Frontal cortex (tissue), 4 donors: ENCODE results near the gene FLCN. TPM values are rescaled to one million over a fixed set of nuclear protein-coding genes. Genes with fewer than 3 reads are reported as not detected.
"Not testable (repeated sequence)": the region's sequence is repeated elsewhere in the genome, so short reads cannot be mapped to it uniquely, and the experiment has no call there.

Experiments
- DNase-seq, 2 donors: peaks; one replicate each; pipeline ENCODE4 v3.0.0; 2012; ENCODE audit warnings: low spot score in 2 of 2
- FAIRE-seq: peaks from 2 replicates; lab custom pipeline; 2012; peaks lifted over from hg19 to GRCh38; lab: Jason Lieb, UNC
- total RNA-seq: library from RNA; depleted of rRNA; stranded (reverse); fragments of >200 nt; gene quantifications from one replicate; pipeline ENCODE4 v1.2.3, GENCODE V29; 2014
- donor health status: control.
- donor health status: control.
- donor health status: control.

The FLCN gene
- total RNA-seq, 1 donor from 2014 or later = 31.4 TPM

- no peak for DNase-seq
- FAIRE-seq = no peak
Observed at GRCh38 chr17:17215575-17215974, 21.4 kb downstream of the FLCN start.

GRCh38 chr17:17214646-17215436 is 22.1 kb downstream of the FLCN start:
- no peak for DNase-seq
- no peak for FAIRE-seq

DNA sequence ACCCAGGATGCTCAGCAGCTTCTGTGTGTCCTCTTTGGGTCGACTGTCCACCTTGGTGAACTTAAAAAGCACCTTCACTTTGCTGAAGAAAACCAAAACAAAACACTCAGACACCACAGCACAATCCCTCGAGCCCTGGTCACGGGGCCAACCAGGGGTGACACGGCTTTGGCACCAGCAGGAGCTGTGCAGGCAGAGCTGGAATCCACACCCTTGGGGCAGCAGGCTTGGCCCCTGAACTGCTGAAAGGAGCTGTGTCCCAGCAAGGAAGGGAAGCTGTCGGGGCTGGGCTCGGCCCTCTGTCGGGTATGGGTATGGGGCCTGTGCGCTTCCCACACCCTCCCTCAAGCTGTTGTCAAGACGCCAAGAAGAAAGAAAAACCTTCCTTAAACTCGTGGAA is 23.2 kb downstream of the FLCN start:
- FAIRE-seq (no peak), DNase-seq (no peak)

DNA sequence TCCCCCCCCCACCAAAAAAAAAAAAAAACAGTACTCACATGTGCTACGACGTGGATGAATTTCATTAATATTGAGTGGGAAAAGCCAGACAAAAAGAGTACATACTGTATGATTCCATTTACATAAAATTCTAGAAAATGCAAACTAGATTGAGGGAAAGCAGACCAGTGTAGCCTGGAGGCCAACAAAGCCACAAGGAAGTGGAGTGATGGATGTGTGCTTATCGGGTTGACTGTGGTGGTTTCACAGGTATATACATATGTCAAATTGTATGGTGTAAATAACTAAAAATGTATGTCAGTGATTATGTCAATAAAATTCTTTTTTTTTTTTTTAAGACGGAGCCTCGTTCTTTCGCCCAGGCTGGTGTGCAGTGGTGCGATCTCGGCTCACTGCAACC is 29.0 kb downstream of the FLCN start:
- FAIRE-seq (no peak), DNase-seq (no peak)

- DNase-seq (no peak), FAIRE-seq (no peak)
Observed at GRCh38 chr17:17206913-17207335, 30.0 kb downstream of the FLCN start.

DNA sequence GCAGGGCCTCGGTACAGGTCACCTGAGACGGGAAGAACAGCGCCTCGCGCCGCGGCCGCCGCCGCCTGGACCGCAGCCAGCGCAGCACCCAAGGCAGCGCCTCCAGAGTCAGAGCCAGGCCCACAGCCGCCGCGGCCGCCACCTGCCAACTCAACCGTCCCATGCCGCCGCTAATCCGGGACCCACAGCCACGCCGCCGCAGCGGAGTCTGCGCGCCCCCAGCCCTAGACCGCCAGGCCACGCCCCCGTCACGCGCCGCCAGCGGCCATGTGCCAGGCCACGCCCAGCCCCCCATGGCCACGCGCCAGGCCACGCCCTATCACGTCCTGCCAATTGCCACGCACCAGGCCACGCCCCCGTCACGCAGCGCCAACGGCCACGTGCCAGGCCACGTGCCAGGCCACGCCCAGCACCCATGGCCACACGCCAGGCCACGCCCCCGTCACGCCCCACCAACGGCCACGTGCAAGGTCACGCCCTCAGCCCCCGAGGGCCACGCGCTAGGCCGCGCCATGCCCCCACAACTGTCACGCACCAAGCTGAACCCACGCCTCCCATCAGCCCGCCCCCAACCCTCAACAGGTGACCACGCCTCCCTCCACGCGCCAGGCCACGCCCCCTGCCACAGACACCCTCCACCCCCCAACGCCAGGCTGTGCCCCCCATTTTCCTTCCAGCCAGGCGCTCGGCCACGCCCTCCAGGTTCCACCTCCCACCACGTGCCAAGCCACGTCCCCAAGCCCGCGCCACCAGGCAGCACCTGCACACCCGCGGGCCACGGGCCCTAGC is 30.6 kb downstream of the FLCN start, which contains the start of gene PLD6:
PLD6 (minus strand) TSS at position 210 of the 789 bp plus-strand sequence; CDS start at position 163, 47 bp downstream.
- no peak for FAIRE-seq

DNA sequence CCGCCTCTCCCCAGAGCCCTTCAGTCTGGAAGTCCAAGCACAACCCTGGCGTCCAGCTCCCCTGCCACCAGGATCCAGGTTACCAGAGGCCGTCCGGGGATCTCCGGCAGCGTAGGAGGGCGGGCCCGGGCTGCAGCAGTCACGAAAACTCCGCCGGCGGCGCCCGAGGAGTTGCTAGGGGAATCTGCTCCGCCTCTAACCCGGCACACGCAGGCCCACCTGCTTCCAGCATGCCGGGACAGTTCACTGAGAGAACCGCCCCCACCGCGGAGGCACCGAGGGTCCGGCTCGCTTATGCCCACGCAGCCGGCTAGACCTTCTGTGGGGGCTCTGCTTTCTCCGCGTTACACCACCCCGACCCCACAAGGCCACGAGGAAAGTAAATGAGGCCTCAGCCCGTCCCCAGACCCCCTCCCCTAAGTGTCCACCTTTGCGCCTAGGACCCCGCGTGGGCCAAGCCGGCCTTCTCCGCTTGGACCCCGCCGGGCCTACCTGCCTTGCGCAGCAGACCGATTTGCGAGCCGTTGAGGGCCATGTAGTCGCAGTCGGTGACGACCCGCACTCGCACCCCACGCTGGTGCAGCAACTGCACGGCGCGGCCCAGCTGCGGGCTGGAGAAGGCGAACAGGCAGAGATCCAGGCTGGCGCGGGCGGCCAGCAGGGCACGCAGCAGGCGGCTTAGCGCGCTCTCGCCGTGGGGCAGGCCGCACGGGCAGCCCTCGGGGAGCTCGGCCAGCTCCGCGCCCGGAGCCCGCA is 31.4 kb downstream of the FLCN start:
- DNase-seq (peak in 1 of 2 donors; percentile 41), FAIRE-seq (no peak)

More for the DNA sequence above, 30.6 kb downstream of the FLCN start, which contains the start of gene PLD6:
- peak; percentile 78 to 83 for DNase-seq

- no peak for FAIRE-seq
- DNase-seq = no peak
Observed at GRCh38 chr17:17204635-17205231, 32.2 kb downstream of the FLCN start.

GRCh38 chr17:17204041-17204591 is 32.9 kb downstream of the FLCN start:
- peak; percentile 62 to 71 for DNase-seq
- no peak for FAIRE-seq

DNA sequence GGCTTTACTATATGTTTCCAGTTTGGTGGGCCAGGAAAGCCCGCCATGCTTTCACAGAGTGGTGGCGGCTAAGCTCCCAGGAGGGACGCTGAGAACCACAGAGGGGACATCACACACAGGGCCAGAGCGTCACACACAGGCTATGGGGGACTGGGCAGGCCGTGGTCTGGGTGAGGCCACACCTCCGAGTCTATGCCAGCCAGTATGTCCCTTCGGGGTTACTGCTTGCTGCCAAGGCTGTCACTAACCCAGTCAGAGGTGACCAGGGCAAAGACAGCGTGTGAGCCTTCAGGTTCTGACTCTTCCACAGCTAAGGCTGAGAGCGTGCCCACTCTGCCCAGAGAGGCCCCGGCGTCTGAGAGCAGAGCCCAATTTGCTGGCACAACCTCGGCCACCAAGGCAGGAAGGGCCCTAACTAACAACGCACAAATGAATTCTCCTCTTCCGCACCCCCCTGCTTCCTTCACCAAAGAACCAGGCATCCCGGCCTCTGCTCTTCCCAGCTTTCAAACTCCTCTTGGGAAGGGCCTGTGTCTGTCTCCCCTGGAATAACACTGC is 33.7 kb downstream of the FLCN start:
- no peak for FAIRE-seq

DNA sequence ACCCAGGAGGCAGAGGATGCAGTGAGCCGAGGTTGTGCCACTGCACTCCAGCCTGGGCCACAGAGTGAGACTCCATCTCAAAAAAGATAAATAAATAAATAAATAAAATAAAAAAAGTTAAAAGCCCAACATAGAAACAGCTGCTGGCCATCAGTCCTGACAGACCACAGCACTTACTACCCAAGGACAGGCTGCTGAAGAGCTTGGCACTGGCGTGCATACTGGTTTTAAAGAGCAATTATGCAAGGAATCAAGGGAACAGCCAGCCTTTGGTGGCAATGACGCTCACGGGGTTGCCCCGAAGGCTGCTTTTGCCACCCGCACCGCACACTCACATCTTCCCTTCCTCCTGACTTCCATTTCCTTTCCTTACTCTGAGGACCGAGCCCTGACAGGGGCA is 35.1 kb downstream of the FLCN start:
- FAIRE-seq (no peak), DNase-seq (no peak)

More for the DNA sequence above, 33.7 kb downstream of the FLCN start:
- DNase-seq = no peak

GRCh38 chr17:17201271-17201670 is 35.7 kb downstream of the FLCN start:
- DNase-seq (no peak), FAIRE-seq (no peak)

- FAIRE-seq (no peak), DNase-seq (no peak)
Observed at GRCh38 chr17:17200831-17201230, 36.1 kb downstream of the FLCN start.

DNA sequence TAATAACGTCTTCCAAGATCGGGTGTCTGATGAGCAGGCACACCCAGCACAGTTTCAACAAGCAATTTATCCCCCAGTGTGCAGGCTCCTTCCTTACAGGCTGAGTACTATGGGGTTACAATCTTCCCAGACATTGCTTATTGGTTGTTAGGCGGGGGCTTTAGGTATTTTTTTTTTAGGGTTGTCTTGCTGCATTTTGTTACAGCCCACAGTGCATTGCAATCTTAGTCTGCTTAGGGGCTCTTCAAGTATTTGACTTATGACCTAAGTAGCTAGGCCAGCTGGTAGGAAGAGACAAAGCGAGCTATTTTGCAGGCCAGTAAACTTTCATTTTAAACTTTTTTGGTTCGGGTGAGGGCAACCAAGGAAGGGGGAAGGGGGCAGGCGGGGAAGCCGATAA is 36.7 kb downstream of the FLCN start:
- FAIRE-seq = no peak
- no peak for DNase-seq

DNA sequence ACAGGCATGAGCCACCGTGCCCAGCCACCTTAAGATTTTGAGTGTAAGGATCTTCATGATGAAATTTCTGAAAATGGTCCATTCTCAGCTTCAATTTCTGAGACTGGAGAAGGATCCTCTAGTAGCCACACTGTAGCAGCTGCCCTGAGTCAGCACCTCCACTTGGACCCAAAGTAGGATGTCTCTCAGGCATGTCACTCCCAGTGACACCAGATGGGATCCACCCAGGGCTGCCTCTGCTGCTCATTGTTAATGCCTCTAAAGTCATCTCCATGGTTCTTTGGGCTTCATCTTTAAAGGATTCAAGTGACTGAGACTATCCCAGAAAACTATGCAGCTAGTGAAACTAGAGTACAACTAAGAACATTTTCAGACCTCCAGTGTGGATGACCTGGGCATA is 38.7 kb downstream of the FLCN start:
- DNase-seq (no peak), FAIRE-seq (no peak)

DNA sequence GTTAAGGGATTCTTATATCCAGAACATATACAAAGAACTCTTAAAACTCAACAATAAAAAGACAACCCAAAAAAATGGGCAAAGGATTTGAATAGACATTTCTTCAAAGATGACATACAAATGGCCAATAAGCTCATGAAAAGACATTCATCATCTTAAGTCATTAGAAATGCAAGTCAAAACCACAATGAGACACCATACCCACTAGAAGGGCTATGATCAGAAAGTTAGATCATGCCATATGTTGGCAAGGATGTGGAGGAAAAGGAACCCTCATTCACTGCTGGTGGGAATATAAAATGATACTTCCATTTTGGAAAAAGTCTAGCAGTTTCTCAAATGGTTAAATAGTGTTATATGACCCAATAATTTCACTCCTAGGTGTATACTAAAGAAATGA is 40.2 kb downstream of the FLCN start:
- FAIRE-seq (no peak), DNase-seq (no peak)

- not testable (repeated sequence) for FAIRE-seq
Observed at GRCh38 chr17:17195466-17195865, 41.5 kb downstream of the FLCN start.

DNA sequence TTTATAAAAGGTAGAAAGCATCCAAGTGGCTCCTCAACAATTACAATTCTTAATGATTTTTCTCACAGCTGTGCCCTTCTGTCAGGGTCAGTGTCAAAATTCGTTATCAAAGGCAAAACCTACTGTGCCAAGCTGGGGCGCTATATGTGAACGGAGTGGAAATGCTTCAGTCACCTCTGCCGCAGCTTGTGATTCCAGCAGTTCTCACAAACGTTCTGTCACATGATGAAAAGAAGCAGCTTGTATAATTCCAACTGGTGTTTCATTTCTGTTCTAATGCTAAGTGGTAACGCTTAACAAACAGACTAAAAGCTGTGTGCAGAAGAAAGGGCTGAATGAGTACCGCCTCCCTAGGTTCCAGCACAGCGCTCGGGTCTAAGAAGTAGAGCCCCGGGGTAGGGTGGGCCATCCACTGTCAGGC is 45.0 kb downstream of the FLCN start:
- FAIRE-seq = no peak
- no peak for DNase-seq

More at GRCh38 chr17:17195466-17195865, 41.5 kb downstream of the FLCN start:
- DNase-seq = not testable (repeated sequence)

DNA sequence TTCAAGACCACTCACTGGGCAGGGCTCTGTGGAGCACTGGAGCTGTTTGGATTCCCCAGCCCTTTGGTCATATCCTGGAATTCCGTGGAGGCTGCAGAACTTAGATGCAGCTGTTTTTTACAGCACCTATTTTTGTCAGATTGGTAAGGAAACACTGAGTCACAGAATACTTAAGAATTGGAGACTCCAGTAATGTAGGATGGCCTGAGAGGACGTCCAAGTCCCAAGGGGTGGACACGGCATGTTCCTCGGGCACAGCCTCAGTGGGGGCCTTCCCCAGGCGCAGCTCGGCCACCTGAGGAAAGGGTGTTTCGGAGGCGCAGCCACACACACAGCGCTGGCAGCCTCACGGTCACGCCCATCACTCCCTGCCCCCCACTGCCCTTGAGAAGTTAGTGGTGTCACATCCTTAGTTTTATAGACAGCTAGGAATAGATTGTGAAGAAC is 45.6 kb downstream of the FLCN start:
- DNase-seq (no peak), FAIRE-seq (no peak)
